Activated T-helper 1 cell treated with Interleukin-2 at 50 U/mL for 16 hours (primary cell): Measurements from ENCODE around the gene CYP26B1.
A peak's percentile ranks its signal among the peaks of the same experiment; 100 is the strongest.

Source experiments
- DNase-seq: peaks from one replicate; pipeline ENCODE4 v3.0.0-alpha.2; 2020; ENCODE audit warnings: low read depth

Gene CYP26B1

DNA sequence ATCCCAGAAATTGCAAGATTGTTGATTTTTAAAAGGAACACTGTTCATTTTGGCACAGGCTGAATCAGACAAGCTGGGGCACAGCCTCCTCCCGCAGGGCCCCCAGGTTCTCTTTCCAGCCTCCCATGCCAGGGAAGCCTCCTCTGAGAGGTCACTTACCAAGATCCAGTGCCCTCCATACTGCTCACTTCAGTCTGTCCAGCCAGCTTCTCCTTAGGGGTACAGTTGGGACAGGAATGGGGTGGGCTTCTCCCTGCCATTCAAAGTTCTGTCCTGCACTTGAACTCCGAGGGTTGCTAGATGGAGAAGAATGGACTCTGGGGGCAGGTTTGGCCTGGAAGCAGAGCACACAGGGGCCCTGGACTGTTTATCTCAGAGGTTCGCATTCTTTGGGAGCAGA lies 7.5 kb upstream of the CYP26B1 start:
- DNase-seq: no peak

DNA sequence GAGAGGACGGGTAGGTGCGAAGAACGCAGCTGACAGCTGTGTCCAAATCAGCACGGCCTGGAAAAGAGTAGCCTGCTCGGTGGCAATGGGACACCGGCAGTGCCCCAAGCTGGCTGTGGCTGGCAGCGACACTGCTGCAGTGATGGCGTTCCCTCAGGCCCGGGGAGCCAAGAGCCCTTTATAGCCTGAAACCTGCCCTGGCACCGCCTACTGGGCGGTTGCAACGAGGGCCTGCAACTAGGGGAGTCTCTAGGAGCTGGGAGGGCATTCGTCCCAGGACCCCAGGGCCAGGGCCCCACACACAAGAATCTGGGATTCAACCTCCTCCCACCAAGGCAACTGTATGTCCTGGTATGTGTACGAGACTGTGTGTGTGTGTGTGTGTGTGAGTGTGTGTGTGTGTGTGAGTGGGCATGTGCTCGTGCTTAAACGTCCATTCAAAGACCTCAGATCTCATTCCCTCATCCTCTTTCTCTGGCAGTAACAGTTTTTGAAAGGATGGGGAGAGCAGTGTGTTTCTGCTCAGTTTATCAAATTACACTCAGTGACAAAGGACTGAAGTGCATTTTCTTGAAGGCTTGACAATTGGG lies 6.8 kb upstream of the CYP26B1 start:
- no peak for DNase-seq

DNA sequence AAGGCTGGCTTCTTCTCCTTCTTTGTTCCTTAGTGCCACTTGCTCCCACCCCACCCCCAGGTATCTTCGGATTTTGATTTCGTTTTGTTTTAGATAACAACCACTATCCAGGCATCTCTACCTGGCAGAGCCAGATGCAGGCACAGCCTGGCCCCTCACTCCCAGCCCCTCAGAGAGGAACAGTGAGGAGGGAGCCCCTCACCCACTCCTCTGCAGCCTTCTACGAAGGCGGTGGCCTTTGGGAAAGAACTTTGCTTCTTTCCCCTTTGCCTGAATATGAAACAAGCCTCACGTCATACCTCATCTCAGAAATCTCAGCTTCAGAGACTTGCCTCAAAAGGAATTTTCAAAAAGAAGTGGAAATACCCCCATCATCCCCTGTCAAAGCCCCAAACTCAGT lies 6.3 kb upstream of the CYP26B1 start:
- DNase-seq: no peak

DNA sequence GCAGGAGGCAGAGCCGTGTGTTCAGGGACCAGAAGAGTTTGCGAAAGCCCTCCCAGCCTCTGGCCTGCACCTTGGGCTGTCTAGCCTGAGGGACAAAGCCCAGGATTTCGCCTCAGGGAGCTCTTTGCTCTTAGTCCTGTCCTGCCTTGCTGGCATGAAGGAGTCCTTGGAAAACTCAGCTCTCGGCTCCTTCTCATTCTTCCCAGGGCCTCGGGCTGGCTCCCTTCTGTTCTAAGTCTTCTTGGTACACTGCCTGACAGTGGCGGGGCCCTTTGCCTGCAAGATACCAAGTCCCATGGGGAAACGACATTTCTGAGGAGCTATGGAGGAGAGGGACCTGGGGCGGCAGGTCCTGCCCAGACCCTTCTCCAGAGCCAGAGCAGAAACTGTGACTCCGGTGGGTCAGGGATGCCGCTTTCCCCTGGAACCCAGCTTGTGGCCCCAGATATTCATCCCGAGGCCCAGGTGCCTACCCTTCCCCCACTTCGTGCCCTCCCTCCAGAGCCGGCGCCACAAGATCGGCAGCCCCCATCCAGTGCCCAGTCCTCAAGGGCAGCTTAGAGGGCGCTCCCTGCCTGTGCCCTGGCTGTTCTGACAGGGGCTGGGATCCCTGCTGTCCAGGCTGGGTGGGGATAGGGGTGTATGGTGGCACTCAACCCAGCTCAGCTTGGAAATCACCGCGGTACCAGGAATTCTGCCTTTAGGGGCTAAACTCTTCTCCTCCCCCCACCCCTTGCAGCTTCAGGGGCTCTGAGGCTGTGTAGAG lies 5.5 kb upstream of the CYP26B1 start:
- DNase-seq: no peak

DNA sequence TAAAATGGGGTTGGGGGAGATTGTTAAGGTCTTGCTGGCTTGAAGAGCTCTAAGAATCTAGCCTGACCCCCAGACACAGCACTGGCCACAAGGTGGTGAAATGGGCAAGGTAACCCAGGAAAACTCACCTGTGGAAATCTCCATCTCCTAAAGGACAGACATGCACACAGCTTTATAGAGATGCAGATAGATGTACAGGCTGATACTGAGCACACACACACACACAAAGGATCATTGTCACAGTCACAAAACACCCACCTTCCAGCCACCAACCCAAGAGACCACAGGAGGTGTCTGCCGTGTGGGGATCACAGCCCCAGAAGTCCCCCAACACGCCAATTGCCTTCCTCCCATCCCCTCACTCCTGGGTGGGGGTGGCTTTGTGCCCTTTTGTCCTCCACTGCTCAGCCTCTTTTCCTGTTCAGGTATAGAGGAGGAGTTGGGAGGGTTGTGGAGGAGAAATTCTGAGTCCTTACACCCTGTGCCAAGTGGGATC lies 3.2 kb upstream of the CYP26B1 start:
- DNase-seq: no peak

DNA sequence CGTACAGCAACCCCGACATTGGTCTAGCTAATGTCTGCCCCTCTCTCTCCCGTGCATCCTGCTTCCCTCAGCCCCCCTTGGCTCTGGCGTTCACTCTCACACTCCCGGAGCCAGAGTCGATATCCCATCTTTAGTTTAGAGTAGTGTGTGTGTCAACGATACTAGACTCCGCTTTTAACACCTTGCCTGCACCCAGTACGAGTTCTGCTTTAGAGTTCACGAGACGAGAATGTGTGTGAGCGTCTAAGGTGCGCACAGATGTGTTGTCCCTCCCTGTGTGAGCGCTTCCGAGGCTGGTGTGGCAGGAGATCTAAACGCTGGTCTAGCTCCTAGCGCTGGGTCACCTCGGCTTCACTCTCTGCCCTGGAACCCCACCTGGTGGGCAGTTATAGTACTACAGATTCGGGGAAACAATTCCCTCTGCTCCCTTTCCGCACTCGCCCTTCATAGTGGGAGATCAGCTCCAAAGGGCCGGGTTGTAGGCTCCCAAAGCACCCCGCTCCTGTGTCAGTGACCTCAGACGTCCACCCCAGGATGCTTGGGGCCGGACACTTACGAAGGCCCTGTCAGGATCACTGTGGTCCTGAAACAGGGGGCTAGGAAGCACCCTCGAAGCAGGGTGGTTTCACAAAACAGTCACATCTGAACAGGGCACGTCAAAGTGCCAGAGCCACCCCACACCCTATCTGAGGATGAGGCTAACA lies 2.6 kb upstream of the CYP26B1 start:
- peak; percentile 14 for DNase-seq

DNA sequence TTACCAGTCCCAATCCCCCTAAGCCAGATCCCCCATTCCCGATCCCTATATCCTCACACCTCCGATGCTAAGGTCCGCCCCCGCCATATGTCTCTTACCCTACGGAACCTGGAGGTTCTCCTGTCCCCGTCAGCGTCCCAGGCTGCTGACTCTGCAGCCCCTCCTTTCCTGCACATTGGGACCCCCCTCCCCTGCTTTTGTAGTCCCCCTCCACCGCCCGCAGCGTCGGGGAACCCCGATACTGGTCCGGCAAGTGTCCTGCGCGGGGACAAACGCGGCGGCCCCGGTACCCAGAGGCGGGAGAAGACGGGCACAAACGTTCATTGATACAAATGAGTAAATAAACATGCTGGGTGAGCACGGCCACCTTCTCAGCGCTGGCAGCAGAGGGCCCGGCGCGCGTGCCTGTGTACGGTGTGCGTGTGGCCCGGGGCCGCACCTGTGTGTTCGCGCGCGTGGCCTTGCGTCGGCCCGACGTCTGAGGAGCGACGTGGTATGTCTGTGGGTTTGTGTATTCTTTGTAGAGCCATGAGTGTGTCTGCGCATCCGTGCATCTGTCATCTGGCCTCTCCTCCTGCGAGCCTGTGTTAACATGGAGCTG lies 2.0 kb upstream of the CYP26B1 start:
- DNase-seq: no peak

DNA sequence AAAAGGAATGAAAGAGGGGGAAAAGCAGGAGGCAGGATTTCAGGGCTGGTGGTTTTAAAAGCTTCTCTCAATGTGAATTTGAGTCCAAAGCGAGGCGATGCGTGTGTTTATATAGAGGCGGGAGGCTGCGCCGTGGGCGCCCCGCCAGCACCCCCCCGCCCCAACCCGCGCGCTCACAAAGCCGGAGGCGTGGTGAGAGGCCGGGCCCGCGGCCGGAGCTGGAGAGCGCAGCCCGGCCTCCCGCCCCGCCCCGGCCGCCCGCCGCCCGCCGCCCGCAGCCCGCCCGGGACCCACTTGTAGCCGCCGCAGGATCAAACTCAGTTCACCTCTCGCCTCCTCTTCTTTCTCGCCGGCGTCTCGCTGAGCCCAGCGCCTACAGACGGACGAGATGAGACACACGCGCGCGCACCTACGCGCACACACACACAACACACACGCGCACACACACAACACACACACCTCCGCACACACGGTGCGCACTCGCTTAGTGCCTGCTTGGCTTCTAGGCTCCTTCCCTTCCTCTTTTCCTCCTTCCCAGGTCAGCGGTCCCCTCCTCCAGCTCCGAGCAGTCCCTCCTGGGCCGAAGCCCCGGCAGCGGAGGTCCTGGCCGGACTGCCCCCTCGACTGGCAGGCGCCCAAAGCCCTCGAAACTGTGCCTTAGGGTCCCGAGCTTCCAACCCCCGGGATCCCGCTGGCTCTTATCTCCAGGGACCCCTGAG lies 1.3 kb upstream of the CYP26B1 start:
- DNase-seq: no peak

DNA sequence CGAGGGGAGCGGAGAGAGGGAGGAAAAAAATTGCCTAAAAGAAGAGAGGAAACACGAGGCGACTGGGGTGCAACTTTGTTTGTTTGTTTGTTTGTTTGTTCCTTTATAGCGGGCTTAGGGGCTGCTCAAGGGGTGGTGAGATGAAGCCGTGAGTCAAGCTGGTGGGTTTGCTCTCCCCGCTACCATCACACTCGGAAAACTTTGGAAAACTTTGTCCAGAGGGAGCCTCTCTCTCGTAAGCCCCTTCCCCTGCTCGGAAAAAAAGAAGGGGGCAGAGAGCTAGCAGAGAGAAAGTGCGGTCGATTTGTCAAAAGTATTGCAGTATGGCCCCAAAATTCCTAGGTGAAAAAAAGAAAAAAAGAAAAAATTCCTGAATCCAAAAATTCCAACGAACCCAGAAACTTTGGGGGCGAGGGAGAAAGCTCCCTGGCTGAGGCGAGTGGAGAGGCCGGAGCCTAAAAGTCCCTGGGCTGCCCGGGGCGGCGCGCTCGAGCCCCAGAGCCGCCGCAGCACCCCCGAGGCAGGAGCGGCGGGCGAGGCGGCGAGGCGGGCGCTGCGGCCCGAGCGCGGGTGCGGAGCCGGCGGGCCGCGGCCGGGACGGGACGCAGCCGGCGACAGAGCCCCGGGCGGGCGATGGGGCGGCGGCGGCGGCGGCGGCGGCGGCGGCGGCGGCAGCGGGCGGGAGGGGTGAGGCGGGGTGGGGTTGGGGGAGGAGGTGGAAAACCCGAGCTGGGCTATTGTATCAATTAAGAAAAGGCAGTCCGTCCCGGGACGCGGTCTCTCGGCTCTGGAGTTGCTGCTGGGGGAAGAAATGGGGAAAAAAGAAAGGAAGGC lies 558 bp upstream of the CYP26B1 start:
- no peak for DNase-seq

DNA sequence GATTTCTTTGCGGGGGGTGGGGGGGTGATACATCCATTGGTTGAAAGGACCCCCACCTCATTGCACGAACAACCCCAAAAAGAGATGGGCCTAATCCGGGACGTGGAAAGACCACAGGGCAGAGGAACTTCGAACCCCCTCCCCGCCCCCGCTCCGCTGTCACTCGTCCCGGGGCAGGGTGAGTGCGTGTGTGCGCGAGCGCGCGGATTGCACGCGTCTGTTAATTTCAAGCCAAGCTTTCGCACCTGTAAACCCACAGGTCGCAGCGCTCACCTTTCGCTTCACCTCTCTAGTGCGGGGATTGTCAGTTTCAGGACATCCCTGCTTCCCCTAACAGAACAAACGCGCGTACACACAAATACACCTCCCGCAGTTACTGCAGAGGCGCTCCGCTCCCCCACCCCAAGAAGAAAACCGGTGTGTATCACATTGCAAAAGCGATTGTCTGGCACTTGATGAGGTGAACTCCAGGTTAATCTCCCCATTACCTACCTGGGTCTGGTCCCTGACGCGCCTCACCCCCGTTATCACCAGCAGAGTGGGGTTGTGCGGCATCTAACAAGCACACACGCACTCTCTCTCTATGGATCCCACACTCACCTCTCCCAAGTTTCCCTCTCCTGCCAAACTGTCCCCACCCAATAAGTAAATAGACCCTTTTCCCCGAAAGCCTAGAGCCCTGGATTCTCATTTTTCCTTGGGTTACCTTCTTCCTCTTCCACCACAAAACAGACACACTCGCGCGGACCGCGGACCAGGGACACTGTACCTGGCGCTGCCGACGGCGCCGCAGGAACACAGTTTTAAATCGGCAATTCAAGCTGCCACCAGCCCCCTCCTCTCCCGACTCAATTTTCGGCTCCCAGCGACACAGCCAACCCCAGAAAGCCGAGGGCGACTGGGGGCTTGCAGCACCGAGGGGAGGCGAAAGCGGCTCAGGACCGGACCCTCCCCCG lies 1.0 kb downstream of the CYP26B1 start:
- DNase-seq: no peak

DNA sequence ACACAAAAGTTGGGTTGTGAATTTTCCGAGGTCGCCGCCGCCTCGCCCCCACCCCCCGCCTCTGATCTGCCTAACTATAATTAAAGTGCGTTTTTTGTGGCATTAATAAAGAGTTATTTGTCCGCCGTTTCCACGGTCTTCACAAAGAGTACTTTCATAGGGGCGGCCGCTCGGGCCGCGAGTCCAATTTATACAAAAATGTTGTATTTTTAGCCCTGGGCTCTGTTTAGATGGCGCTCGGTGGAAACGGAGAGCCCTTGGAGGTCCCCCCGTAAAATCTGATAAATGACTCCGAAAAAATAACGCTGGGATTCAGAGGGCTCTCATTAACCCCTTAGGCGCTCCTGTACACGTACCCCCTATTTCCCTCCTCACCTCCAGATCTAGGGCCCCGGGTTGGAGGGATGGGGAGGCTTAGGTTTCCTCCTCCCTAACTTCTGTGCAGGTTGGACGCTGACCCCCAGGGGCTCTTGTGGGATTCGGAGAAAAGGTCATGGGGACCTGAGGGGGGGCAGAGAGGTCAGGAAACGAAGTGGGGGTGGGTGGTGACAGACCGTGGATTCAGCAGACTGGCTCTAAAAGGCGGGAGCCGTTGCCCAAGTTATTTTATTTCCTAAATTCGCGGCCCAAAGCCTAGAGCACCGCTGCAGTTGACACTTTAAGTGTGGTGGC lies 1.9 kb downstream of the CYP26B1 start:
- no peak for DNase-seq

DNA sequence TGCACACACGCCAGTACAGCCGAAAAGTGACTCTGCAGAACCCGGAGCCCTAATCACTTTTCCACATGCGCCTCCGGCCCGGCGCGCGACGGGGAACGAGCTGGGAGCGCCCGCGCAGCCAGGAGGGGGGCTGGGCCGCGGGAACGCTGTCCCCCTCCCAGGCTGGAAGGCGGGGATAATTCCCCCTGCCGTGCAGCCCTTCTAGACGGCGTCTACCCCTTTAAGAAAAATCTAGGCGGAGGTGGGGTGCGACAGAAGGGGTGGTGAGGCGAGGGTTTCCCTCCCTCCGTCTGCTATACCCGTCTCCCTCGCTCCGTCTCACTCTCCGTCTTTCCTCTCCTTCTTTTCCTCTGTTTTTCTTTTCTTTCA lies 2.4 kb downstream of the CYP26B1 start:
- no peak for DNase-seq

DNA sequence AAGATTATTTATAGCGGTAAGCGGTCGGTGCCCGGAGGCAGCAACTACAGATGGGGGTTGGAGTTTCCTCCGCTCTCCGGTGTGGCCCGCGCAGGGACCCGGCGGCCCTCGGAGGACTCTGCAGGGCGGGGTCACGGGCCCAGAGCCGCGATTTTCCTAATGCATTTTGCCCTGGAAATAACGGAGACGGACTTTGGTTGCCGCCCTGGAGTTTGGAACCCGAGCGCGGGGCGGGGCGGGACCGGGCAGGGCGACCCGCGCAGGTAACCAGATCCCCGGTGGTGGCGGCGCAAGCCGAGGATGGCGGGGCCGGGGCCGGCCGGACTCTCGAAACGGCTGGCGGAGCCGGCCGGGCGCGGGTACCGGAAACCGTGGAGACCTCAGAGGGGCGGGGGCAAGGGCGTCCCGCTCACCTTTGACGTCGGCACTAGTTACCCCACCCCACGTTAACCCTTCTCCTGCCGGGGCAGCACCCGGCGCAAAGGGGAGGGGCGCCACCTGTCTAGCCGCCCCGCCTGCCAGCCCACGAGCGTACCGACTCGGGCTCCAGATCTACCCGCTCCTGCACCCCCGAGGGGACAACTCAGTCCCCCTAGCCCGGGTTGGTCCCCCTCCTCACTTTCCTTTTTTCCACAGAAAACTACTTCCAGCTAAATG lies 2.9 kb downstream of the CYP26B1 start:
- DNase-seq: no peak

DNA sequence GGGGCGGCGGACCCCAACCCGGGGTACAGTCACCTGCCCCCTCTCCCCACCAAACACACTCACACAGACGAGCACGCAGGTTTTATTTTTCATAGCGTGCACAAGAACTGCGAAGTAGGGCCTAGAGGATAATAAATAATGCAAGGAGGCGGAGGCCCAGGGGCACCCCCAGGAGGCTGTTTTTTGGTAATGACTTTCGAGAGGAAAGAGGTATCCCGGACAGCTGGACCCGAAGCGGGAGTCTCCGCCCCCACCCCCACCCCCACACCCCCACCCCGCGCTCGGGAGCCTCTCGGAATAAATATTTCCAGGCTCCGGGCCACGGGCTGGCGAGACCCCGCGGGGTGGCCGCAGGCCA lies 3.4 kb downstream of the CYP26B1 start:
- no peak for DNase-seq

DNA sequence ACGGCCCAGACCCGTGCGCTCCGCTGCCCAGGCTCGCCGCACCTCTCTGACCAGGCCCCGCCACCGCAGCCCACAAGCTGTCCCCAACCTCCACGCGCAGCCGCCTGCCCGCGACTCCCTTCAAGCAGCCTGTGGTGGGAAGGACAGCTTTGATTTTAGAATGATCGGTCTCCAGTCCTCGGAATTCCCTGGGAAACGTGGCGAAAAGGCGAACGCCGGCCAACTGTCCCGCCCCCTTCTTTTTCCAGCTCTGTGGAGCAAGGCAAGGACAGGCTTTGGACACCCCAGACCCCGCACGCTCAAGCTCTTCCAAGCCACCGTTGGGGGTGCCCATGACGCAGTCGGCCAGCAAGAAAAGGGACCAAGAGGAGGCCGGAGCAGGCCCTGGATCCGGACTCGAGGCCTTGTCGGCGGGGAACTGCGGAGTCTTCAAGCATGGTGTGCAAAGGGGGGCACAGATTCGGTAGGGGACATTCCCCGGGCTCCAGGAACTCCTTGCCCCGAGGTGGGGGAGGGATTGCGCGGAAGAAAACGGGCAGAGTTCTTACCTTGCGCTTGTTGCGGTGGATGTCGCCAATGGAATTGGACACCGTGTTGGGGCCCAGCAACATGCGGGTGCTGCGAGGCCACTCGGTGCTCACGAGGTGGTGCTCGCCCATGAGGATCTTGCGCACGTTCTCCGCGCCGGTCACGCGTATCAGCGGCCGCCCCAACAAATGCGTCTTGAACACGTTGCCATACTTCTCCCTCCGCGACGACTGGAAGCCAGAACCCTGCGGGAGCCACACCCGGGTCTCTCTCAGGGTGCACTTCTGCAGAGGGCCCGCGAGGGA lies 4.0 kb downstream of the CYP26B1 start:
- no peak for DNase-seq

DNA sequence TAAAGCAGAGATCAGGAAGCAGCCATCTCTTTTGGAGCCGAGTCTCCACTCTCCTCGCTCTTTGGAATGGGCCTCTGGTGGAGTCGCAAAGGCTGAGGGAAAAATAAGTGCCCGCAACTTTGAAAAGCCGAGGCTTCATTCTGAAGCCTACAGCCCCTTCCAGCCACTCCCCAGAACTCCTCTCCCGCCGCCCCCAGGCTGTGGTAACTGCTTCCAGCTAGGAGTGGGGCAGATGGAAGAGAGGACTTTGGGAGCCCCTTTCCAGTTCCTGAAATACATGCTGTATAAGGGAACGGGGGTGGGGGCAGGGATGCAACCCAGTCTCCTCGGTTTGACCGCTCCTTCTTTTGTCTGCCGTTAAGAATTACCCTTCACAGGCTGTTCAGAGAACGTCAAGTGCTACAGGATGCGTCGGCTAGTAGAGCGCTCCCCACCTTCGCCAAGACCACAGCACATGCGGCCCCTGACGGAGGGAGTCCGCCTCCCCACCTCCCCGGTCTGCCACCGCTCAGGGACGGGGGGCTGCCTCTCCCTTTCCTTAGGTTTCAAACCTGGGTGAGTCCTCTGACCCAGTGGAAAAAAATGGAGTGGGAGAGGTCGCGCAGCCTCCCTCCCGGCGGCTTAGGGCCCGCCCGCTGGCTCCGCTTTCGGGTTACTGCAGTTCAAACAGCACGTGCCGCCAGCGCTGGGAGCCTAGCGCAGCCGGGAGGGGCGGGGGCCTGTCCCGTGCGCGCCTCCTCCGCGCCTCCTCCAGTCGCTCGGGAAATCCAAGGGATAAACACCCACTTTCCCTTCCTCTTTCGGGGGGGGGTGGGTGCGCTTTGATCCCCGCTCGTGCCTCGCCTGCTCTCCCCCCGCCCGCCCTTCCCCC lies 4.9 kb downstream of the CYP26B1 start:
- DNase-seq: no peak

DNA sequence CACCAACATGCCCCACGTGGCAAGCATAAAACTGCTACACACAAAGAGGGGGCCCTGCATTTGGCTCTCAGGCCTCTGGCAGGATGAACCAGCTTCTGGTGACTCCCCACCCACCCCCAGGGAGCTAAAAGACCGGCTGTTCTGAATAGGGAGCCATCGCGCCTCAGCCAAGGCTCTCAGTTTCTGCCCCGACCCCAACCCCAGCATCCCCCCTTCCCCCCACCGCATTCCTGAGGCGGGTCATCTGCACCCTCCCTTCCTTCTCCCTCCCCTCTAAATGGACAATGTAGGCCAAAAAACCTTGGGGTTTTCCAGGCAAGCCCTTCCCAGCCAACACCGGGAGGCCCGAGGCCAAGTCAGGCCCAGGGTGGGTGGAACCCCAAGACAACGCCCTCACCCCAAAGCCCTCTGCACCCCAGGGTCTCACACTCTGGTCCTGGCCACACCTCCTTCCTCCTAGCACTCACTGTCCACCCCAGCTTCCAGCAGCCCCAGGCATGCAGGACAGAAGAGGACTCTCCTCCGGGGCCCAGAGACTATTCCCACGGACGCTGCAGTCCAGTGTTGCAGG lies 5.7 kb downstream of the CYP26B1 start:
- DNase-seq: no peak
